ENCODE results near the gene KNSTRN.

Gene KNSTRN, protein sequence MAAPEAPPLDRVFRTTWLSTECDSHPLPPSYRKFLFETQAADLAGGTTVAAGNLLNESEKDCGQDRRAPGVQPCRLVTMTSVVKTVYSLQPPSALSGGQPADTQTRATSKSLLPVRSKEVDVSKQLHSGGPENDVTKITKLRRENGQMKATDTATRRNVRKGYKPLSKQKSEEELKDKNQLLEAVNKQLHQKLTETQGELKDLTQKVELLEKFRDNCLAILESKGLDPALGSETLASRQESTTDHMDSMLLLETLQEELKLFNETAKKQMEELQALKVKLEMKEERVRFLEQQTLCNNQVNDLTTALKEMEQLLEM

DNA sequence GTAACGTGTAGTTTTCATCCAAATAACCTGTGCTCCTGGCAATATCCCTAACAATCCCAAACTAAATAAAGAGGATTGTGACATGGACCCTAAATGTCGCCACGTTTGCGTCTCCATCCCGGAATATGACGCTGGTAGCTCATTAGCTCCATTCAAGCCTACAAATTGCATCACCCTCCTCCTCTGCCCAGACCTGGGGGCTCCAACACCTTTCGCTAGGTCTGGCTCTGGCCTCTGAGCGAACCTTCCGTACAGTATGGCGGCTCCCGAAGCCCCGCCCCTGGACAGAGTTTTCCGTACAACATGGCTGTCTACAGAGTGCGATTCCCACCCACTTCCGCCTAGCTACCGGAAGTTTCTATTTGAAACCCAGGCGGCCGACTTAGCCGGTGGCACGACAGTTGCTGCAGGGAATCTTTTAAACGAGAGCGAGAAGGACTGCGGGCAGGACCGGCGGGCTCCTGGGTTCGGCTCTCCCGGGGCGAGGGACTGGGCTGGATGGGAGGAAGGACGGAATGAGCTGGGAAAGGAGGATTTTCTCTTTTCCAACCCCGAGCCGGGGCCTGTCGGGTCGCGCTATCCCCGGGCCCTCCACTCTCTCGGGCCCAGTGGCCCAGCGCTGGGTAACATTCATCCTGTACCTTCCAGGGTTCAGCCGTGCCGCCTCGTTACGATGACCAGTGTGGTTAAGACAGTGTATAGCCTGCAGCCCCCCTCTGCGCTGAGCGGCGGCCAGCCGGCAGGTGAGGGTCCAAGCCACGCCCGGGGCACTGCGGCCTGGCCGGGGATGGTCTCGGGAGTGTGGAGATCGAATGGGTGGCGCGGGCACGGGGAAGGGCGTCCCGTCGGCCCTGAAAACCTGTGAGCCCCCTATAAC lies at the start of gene KNSTRN:
Gene KNSTRN, plus strand, starts transcription at position 142 of the 877 bp plus-strand sequence. Its CDS starts 115 bp downstream, at position 257.
- DNase-seq: peak; percentile 53 to 78

DNA sequence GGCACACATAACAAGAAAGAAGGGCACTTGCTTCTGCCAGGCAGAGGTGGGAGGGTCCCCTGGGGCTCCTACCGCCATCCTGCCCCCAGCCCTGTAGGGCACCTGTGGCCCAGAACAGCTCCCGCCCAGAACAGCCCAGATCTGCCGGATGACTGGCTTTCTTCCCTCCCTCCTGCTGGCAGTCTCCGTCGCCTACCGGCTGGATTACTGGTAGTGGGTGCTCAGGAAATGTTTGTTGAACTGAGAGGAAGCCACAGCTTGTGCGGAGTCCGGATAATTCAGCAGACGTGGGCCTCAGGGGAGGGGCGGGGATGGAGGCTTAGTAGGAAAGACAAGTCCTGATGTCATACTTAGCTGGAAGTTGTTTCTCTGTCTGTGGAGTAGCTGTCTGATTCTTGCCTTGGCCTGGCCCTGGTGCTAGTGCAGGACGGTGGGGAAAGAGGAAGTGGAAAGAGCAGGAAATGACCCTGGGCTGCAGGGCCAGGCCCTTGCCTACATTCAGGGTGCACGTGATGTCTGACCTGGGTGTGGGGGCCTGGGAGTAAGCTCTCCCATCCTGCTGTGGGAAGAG lies 48.5 kb upstream of the KNSTRN start:
- DNase-seq: no peak

DNA sequence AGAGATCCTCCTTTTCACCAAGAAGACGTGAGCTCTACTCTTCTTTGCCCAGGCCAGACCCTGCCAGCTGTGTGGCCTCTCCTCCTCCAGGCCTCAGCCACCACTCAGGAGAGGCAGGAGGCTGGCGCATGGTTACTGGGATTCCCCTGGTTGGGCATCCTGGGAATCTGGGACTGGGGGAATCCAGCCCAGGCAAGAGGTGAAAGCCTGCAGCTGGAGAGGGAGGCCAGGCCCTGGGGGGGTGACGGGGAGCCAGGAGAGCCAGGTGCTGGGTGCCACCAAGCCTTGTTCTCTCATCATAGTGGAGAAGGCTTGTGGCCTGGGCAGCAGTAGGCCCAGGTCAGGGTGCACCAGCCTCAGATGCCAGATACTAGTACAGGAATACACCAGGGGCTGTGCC lies 48.0 kb upstream of the KNSTRN start:
- DNase-seq: no peak

DNA sequence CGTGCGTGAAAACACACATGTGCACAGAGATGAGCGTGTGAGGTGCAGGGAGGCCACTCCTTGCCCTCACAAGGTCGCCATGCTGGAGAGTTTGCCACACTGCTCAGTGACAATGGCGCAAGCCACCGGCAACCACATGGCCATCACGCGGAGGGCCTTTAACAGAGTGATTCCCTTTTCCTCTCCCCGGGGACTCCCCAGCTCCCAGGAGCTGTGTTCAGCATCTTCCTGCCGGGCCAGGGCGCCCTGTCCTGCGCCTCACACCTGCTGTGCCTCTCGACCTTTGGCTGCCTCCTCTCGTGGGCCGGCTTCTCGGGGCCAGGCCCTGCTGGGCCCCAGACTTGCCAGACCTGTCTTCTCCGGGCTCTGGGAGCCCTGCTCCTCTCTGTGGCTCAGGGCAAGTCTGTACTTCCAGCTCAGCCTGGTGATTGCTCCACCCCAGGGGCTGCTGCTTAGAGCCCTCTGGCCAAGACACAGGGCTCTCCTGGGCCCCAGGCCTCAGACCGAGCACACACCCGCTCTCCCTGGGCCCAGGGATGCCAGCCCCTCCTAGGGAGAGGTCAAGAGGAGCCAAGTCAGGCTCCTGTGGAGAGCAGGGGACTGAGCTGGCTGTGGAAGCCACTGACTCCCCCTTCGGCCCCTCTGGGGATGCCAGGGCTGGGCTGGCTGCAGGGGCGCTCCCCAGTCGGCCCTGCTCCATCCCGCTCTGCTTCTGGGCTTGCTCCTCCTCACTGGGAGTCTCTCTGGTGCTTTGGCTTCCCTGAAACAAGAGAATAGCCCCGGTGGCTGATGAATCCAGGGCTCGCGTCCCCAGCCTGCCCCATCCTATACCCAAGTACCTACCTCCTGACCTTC lies 47.4 kb upstream of the KNSTRN start:
- DNase-seq: no peak

DNA sequence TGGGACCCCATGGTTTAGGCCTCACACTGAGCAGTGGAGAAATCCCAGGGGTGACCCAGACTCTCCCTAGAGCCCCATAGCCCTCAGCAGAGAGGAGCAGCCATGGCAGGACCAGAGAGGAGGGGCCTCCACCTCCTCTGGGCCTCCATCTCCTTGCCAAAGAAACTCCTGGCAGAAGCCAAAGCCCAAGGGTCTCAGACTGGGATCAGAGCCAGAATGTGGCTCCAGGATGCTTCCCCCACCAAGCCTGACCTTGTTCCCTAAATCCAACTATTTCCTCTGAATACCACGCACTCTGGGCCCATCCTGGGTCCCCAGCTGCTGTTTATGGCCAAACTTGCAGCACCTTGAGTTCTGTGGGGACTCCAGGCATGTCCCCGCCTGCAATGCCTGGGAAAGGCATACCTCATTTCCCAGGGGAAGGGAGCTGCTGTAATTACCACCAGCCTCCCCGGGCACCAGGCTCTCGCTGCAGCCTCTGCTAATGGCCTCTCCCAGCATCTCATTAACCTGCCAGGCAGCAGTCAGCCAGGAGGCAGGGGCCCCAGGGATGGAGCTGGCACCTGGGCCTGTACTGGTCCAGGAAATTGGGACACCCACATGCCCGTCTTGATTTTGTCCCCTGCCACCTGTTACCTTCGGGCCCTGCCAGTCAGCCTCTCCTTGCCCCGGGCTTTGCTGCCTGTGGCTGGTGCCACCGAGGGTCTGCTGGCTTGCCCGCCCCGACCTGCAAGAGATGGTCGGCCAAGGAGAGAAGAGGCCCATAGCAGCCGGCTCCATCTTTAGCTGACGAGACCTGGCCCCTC lies 46.4 kb upstream of the KNSTRN start:
- no peak for DNase-seq

DNA sequence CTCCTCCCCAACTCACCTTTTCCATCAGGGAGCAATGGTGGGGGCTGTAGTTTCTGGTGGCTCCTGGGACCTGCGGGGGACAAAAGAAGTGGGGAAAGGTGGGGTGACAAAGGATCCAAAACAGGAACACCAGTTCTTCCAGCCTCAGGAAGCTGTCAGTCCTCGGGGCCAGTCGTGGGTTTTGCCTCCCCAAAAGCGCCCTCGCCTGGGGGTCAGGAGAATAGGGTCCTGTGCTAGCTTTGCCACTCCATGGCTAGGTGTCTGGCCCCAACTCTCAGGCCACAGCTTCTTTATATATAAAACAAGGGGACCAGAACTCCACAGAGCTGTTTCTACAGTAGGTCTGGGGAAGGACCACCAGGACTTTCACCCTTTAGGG lies 45.8 kb upstream of the KNSTRN start:
- DNase-seq: no peak

DNA sequence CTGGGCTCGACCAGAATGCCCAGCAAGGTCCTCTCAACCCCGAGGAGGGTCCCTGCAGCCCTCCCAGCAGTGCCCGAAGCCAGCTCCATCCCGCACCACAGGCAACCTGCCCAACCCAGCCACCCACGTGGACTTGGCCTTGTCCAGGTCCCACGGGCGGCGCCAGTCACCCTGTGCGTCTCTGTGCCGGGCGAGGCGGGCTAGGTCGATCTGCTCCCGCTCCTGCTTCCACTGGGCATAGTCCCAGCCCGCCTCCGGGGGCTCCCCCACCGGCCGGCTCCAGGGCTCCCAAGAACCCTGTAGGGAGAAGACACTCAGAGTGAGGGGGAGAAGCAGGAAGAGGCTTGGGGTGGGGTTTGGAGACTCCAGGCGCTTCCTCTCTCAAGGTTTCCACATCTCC lies 44.9 kb upstream of the KNSTRN start:
- no peak for DNase-seq

DNA sequence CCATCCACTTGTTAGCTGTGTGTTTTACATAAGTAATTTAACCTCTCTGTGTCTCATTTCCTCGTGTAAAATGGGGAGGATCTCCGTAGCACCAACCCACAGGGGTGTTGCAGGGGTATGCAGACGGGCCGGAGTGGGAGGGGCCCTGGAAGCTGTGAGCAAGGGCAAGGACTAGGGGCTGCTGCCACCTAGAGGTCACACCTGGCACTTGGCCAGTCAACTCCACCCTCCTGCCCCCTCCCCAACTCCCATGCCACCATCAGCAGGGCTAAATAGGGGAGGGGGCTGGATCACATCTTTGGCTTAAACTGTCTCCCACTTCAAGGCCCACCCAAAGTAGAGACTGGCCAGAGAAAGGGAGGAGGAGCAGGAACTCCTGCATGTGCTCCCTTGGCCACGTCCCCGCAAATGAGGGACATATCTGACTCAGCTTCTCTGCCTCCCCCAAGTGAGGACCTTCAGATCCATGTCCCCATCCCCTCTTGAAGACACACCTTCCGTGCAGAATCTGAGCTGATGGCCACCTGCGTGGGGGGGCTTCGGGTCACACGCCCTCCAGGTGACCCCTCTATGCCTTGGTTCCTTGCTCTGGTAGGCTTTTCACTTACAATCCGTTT lies 44.4 kb upstream of the KNSTRN start:
- DNase-seq: peak in 1 of 2 experiments; percentile 30

DNA sequence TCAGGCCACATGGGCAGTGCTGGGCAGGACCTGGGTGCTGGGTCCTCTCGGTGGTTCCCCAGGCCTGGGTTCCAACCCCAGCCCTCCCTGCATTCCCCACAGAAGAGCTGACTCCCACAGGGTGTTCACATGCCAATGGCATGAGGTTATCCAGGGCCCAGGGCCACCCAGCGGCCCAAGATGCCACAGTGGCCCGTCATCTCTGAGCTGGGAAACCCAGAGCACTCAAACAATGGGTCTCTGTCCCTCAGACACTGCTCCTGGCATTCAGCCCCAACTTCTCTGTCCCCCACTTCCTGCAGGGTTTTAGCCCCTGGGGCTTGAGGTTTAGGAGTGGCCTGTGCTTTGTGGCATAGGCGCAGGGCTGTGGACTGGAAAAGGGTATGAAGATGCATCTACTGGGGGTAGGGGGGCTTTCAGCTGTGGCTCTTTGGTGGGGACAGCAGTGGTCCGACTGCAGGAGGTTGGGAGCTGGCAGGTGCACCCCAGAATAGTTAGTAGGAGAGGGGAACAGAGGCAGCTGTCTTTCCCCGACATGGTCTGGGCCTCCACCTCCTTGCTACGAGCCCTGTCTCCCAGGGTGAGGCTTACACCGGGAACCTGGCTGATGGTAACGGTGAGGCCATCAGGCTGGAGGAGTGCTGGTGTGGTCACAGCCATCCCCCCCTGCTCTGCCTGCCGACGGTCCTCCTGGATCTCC lies 43.5 kb upstream of the KNSTRN start:
- DNase-seq: no peak

DNA sequence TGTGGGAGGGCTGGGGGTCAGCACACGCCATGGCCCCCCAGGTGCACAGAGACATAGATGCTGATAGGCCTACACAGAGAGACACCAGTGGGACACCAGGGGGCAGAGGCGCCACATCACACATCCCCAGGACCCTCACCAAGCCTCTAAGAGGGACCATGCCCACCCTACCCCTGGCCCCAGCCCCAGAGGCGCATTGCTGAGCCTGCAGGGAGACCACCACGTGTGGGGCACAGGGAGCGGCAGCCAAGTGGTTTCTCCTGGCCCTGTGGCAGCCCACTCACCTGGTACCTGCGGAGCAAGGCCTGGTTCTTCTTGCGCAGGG lies 42.9 kb upstream of the KNSTRN start:
- DNase-seq: no peak

DNA sequence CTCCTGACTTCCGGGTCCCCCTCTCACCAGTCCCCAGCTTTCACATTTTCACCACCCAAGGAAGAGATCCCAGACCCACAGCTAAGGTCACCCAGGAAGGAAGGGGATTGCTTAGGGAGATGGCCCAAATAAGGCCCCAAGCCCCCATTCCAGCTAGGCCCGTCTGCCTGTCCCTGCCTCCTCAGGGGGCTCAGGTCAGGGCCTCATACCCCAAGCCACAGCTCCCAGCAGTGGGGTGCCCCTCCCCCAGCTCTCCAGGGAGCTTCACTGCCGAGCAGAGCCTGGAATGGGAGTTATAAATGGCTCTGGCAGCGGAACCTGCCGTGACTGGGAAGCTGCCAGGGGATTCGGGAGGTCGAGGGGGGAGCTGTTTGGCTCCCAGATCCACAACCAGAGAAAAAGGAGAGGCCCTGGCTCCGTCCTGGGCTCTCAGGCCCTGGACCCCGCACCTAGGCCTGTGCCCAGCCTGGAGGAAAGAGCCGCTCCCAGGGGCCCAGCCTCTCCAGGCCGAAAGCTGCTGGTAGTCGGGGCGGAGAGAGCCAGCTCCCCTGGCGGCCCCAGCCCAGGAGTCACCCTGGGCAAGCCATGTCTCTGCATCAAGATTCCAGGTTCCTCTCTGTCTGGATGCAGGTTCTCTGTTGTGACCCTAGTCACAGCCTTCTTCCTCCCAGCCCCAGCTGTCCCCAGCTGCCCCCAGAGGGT lies 42.3 kb upstream of the KNSTRN start:
- no peak for DNase-seq

DNA sequence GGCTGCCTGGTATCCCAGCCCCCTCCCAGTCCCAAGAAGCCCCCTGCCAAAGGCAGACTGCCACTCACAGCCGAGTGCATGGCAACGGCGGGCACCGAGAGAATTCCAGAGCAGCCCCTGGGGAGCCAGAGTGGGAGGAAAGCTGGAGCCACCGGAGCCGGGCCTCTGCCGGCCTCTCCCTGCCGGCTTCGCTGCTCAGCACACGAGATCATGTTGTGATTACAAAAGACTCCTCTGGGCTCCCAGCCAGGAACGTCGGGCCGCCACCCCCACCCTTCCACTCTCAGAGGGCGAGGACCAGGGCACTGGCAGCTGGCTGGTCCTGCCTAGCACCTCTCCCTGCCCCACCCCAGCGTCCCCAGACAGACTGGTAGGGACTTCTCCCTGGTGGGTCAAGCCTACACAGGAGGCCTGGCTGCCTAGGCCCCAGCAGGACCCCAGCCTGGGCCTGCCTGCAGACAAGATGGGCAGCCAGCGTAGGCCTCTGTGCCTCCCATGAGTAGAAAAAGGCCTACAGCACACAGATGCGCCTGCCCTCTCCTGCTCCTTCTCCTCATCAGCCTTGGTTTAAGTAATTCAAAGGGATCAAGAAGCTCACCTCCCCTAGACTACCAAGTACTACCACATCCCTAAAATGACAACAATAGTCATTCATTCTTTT lies 41.7 kb upstream of the KNSTRN start, which contains the start of gene CCDC9B:
Gene CCDC9B, minus strand, starts transcription at position 200 of the 661 bp plus-strand sequence. Its CDS starts 120 bp downstream, at position 80.
- peak; percentile 23 to 44 for DNase-seq

DNA sequence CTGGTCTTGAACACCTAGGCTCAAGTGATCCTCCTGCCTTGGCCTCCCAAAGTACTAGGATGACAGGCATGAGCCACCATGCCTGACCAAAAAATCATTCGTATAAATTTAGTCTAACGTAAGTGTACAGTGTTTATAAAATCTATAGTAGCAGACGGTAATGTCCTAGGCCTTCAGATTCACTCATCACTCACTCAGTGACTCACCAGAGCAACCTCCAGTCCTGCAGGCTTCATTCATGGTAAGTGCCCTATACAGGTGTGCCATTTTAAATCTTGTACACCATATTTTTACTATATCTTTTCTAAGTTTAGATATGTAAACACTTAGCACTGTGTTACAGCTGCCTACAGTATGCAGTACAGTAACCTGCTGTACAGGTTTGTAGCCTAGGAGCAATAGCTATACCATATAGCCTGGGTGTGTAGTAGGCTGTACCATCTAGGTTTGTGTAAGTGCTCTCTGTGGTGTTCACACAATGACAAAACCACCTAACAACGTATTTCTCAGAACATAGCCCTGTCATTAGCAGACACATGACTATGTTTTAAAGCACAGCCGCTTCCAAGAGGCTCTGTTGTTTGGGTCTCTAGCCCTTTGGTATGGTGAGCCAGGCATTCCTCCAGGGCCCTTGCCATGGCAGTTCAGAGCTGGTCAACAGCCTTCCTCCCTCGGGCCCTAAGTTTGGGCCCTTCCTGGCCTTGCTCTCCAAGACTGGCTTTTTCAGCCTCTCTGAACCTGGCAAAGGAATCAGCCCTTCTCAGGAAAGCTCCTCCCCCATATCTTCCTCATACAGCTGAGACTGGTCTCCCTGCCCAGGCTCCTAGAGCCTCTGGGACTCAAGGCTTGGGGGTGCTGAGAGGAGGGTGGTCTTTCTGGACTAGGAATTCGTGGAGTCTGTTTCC lies 39.9 kb upstream of the KNSTRN start:
- no peak for DNase-seq

DNA sequence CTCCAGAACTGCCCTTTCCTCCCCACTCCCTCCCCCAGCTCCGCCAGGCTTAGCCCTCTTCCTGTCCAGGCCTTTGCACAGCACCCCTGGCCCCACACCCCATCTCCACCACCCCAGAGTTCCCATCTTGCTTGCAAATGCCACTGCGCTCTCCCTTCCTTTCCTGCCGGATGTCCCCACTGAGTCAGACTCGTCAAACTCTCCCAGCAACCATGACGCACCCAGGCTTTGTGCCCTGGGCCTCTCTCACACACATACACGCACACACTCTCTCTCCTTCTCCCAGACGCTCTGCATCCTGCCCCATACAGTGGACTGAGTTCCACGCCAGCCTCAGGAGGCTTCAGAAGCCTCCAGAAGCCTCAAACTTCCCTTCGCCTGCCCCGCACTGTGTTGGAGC lies 39.0 kb upstream of the KNSTRN start:
- no peak for DNase-seq

DNA sequence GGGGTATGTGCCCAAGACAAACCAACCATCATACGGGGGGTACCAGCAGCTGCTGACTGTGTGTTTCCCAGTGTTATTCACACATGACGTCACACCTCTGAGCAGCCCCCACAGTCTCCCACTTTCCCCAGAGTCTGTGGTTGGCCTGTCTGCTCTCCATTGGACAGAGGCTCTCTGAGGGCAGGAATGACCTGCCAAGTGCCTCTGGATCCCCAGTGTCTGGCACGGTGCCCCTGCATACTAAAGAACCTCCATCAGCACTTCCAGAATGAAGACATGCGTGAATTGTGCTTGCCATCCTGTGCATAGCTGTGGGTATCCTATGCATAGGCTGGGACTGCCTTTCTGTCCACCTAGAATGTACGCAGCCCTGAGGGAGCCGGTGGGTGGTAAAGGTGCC lies 38.3 kb upstream of the KNSTRN start:
- DNase-seq: no peak

DNA sequence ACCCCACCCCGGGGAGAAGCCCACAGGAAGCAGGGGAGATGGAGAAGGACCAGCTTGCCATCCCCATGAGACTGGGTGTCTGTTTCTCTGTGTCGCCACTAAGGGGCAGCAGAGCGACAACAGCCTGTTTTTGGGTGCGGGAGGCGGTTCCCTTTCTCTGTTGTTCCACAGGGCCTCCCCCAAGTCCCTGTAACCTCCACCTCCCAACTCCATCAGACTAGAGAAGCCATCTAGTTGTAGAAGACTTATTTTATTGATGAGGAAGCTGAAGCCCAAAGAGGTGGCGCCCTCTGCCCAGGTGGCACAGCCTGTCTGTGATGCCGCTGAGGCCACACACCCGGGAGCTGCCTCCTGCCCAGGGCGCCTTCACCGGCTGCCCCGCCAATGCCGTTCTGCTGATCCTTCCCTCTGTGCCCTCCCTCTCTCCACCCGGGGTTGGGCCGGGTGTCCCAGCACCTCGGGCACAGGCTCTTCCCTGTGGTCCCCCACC lies 37.8 kb upstream of the KNSTRN start:
- DNase-seq: no peak

DNA sequence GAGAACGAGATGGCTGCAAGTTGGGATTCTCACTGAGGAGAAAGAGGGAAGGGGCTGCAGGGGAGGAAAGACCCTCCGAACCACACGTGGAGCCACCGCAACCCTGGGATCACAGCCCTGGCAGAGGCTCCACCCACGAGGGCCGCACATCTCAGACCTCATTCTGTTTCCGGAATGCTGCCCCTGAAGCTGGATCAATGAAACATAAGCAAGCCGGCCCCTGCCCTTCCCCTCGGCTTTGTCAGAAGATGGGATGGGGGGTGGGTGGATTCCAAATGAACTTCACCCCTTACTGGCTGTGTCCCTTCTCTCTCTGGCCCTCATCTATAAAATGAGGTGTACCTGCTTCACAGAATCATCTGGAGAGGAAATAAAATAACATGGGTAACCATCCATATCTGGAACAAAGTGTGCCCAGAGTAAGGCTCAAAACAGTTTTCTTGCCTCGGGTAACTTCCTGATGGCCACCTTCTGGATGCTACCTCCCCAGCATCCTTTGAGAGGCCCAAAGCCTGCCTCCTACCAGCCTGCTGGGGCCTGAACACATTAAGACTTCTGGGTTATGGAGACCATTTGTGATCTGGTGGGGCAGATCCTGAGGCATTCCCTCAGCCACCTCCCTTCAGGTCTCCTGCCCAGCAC lies 37.2 kb upstream of the KNSTRN start:
- no peak for DNase-seq
